OCI-LY1 (cell line): ENCODE measurements around the gene MECR.

Experiments used
- H2AFZ ChIP-seq: fragments of 200-600 bp; sonication (generic), shearing (Covaris generic); 2 replicates; pipeline ENCODE4 v1.6.0; 2014; ENCODE audit warnings: antibody characterized with exemption, mild to moderate bottlenecking, low read length
- H3F3A ChIP-seq: fragments of 200-600 bp; sonication (generic), shearing (Covaris generic); 2 replicates; pipeline ENCODE4 v1.6.0; 2014; ENCODE audit warnings: mild to moderate bottlenecking, antibody characterized with exemption, low read length, moderate library complexity; ENCODE audit not compliant: insufficient read depth
- H3K27ac ChIP-seq: fragments of 200-600 bp; sonication (generic); 2 replicates; pipeline ENCODE4 v1.5.1; 2014; ENCODE audit warnings: low read length, mixed run types, mild to moderate bottlenecking, low read depth; ENCODE audit not compliant: poor library complexity, severe bottlenecking
- H3K27me3 ChIP-seq: fragments of 200-600 bp; sonication (generic); 2 replicates; pipeline ENCODE4 v1.6.0; 2014; ENCODE audit warnings: antibody characterized with exemption, mild to moderate bottlenecking, low read length, moderate library complexity; ENCODE audit not compliant: insufficient read depth
- H3K36me3 ChIP-seq: fragments of 200-600 bp; sonication (generic); 2 replicates; pipeline ENCODE4 v1.6.1; 2014; ENCODE audit warnings: mild to moderate bottlenecking, antibody characterized with exemption, low read length, moderate library complexity, mixed read lengths; ENCODE audit not compliant: insufficient read depth
- H3K4me1 ChIP-seq: fragments of 200-600 bp; sonication (generic); 2 replicates; pipeline ENCODE4 v1.5.1; 2014; ENCODE audit warnings: mild to moderate bottlenecking, low read length, moderate library complexity; ENCODE audit not compliant: insufficient read depth, severe bottlenecking
- H3K4me2 ChIP-seq: fragments of 200-600 bp; sonication (generic), shearing (Covaris generic); 2 replicates; pipeline ENCODE4 v1.6.1; 2014; ENCODE audit warnings: low read length
- H3K4me3 ChIP-seq: fragments of 200-600 bp; sonication (generic); 2 replicates; pipeline ENCODE4 v1.5.1; 2014; ENCODE audit warnings: low read length, low read depth, mild to moderate bottlenecking, mixed read lengths; ENCODE audit not compliant: poor library complexity, severe bottlenecking
- H3K79me2 ChIP-seq: fragments of 200-600 bp; shearing (Covaris generic); 2 replicates; pipeline ENCODE4 v1.6.1; 2016; ENCODE audit warnings: mixed run types, low read length, mixed read lengths; ENCODE audit not compliant: insufficient read depth
- H3K9ac ChIP-seq: fragments of 200-600 bp; sonication (generic), shearing (Covaris generic); 2 replicates; pipeline ENCODE4 v1.6.1; 2014; ENCODE audit warnings: mild to moderate bottlenecking, low read length, mixed read lengths
- H3K9me2 ChIP-seq: fragments of 200-600 bp; sonication (generic), shearing (Covaris generic); 2 replicates; pipeline ENCODE4 v1.6.1; 2014; ENCODE audit warnings: low read depth, mild to moderate bottlenecking, low read length, mixed read lengths
- H3K9me3 ChIP-seq: fragments of 200-600 bp; shearing (Covaris generic); 2 replicates; pipeline ENCODE4 v1.6.1; 2014; ENCODE audit warnings: low read length, mixed read lengths
- H4K20me1 ChIP-seq: fragments of 200-600 bp; sonication (generic), shearing (Covaris generic); 2 replicates; pipeline ENCODE4 v1.6.0; 2016; ENCODE audit warnings: mild to moderate bottlenecking, low read length; ENCODE audit not compliant: insufficient read depth
- CTCF ChIP-seq: fragments of 200-600 bp; sonication (generic), shearing (Covaris generic); IDR thresholded peaks from 2 replicates; pipeline ENCODE4 v1.5.1; 2017; ENCODE audit warnings: mild to moderate bottlenecking, antibody characterized with exemption, low read length, moderate library complexity, mixed read lengths
- EZH2 ChIP-seq: fragments of 200-600 bp; sonication (generic), shearing (Covaris generic); IDR thresholded peaks from 2 replicates; pipeline ENCODE4 v1.8.0; 2017; ENCODE audit warnings: borderline replicate concordance, mixed run types, mild to moderate bottlenecking, antibody characterized with exemption, low read length, moderate library complexity, mixed read lengths

MECR gene

GRCh38 chr1:29196863-29197589 is 33.7 kb downstream of the MECR start:
- peaks cover 42% of the 10 kb centered on the region for H3K36me3 ChIP-seq
- H3K4me2 ChIP-seq = no peak overlapping the region
- no peak overlapping the region for H3K27ac ChIP-seq
- no peaks in the 10 kb centered on the region for H3F3A ChIP-seq
- H3K9me2 ChIP-seq = no peaks in the 10 kb centered on the region
- no peaks in the 10 kb centered on the region for H3K4me1 ChIP-seq
- no peaks in the 10 kb centered on the region for H4K20me1 ChIP-seq
- no peaks in the 10 kb centered on the region for H3K27me3 ChIP-seq
- H2AFZ ChIP-seq = no peak overlapping the region
- no peak overlapping the region for H3K9ac ChIP-seq
- H3K9me3 ChIP-seq = no peaks in the 10 kb centered on the region
- no peak overlapping the region for H3K4me3 ChIP-seq
- TF ChIP-seq CTCF = no peak
- no peak for TF ChIP-seq EZH2
- H3K79me2 ChIP-seq = no peaks in the 10 kb centered on the region

- no peaks in the 10 kb centered on the region for H4K20me1 ChIP-seq
- H2AFZ ChIP-seq = no peak overlapping the region
- H3K36me3 ChIP-seq = peaks cover 30% of the 10 kb centered on the region; the same call in 1 of the 2 replicates
- H3K27ac ChIP-seq = no peak overlapping the region
- no peaks in the 10 kb centered on the region for H3F3A ChIP-seq
- H3K4me1 ChIP-seq = no peaks in the 10 kb centered on the region
- H3K79me2 ChIP-seq = no peaks in the 10 kb centered on the region
- H3K4me2 ChIP-seq = no peak overlapping the region
- H3K9me2 ChIP-seq = no peaks in the 10 kb centered on the region
- TF ChIP-seq CTCF = no peak
- no peak for TF ChIP-seq EZH2
- H3K9ac ChIP-seq = no peak overlapping the region
- no peaks in the 10 kb centered on the region for H3K27me3 ChIP-seq
- H3K4me3 ChIP-seq = no peak overlapping the region
- H3K9me3 ChIP-seq = no peaks in the 10 kb centered on the region
Measured at GRCh38 chr1:29195881-29196291, 34.8 kb downstream of the MECR start.

GRCh38 chr1:29193879-29194455 is 36.8 kb downstream of the MECR start:
- H3K4me3 ChIP-seq = no peak overlapping the region
- no peaks in the 10 kb centered on the region for H3K9me2 ChIP-seq
- no peaks in the 10 kb centered on the region for H3K27me3 ChIP-seq
- H3K36me3 ChIP-seq = peaks cover 20% of the 10 kb centered on the region; the same call in 1 of the 2 replicates
- H3K4me2 ChIP-seq = no peak overlapping the region
- no peak overlapping the region for H2AFZ ChIP-seq
- H3F3A ChIP-seq = no peaks in the 10 kb centered on the region
- H3K27ac ChIP-seq = no peak overlapping the region
- H3K4me1 ChIP-seq = no peaks in the 10 kb centered on the region
- no peak overlapping the region for H3K9ac ChIP-seq
- H4K20me1 ChIP-seq = no peaks in the 10 kb centered on the region
- no peaks in the 10 kb centered on the region for H3K79me2 ChIP-seq
- no peaks in the 10 kb centered on the region for H3K9me3 ChIP-seq
- TF ChIP-seq EZH2 = no peak
- TF ChIP-seq CTCF = no peak
